Fibroblast of mammary gland (primary cell): Measurements from ENCODE around the gene MYCT1.

Experiments
- DNase-seq: peaks from one replicate; pipeline ENCODE4 v3.0.0-alpha.2; 2010; ENCODE audit warnings: low read depth
- H3K4me3 ChIP-seq: 2 replicates; pipeline ENCODE4 v1.5.1; 2011; ENCODE audit warnings: low read depth, mild to moderate bottlenecking, low read length, moderate library complexity; ENCODE audit not compliant: control insufficient read depth
- TF ChIP-seq, protein P1 (sequence below): conservative IDR thresholded peaks from 2 replicates; pipeline ENCODE4 v1.5.1; 2011; ENCODE audit warnings: low read depth, low read length, inconsistent platforms; ENCODE audit not compliant: control insufficient read depth, insufficient read depth

The MYCT1 gene

DNA sequence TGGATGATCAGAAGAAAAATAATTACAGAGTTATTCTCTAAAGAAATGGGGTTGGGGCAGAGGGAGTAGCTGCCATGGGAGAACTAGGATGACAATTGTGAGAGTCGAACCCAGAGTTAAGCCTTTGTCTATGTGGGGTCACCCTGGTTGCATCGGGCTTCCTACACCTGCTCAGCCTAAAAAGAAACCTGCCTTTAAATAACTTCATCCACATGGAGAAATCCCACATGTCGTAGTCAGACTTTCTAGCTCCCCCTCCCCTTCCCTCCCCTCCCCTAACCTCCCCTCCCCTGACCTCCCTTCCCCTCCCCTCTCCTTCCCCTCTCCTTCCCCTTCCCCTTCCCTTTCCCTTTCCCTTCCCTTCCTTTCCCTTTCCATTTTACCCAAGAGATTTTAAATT is 67.6 kb downstream of the MYCT1 start:
- no peak overlapping the region for H3K4me3 ChIP-seq
- no peak for DNase-seq
- TF ChIP-seq, protein P1, sequence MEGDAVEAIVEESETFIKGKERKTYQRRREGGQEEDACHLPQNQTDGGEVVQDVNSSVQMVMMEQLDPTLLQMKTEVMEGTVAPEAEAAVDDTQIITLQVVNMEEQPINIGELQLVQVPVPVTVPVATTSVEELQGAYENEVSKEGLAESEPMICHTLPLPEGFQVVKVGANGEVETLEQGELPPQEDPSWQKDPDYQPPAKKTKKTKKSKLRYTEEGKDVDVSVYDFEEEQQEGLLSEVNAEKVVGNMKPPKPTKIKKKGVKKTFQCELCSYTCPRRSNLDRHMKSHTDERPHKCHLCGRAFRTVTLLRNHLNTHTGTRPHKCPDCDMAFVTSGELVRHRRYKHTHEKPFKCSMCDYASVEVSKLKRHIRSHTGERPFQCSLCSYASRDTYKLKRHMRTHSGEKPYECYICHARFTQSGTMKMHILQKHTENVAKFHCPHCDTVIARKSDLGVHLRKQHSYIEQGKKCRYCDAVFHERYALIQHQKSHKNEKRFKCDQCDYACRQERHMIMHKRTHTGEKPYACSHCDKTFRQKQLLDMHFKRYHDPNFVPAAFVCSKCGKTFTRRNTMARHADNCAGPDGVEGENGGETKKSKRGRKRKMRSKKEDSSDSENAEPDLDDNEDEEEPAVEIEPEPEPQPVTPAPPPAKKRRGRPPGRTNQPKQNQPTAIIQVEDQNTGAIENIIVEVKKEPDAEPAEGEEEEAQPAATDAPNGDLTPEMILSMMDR = no peak

DNA sequence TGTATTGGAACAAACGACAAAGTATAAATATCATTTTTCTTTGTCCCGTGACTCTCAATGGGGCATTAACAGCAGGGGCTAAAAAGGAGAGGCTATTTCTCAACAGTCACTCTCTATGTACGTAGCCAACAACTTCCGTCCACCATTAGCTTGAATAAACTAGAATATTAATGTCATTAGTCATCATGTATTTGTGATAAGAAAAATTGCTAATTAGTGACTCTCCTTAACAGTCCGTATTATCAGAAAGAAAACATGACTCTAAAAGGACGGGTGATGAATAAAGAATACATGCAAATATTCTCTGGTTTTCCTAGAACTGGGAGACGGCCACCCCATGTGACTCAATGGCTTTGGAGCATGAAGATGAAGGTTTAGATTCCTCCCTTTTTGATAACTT is 71.5 kb downstream of the MYCT1 start:
- no peak overlapping the region for H3K4me3 ChIP-seq
- DNase-seq = no peak
- TF ChIP-seq, protein P1 = no peak

DNA sequence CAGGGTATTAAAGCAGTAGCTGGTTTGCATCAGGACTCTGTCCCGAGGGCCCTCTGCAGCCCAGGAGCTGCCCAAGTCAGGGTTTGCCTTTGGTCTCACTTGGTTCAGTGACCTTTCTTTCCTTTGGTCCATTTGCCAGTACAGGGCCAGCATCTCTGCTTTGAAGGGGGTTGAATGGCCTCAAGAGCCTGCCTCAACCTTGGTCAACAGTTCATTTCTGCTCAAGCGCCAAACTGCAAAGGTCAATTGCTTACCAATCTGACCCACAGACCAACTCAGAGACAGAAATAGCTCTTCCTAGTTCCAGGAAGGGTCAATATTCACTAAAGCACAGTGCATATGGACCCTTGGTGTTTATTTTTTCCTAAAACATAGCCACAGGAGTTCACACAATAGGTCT is 72.3 kb downstream of the MYCT1 start:
- TF ChIP-seq, protein P1 = no peak
- no peak for DNase-seq
- no peak overlapping the region for H3K4me3 ChIP-seq

DNA sequence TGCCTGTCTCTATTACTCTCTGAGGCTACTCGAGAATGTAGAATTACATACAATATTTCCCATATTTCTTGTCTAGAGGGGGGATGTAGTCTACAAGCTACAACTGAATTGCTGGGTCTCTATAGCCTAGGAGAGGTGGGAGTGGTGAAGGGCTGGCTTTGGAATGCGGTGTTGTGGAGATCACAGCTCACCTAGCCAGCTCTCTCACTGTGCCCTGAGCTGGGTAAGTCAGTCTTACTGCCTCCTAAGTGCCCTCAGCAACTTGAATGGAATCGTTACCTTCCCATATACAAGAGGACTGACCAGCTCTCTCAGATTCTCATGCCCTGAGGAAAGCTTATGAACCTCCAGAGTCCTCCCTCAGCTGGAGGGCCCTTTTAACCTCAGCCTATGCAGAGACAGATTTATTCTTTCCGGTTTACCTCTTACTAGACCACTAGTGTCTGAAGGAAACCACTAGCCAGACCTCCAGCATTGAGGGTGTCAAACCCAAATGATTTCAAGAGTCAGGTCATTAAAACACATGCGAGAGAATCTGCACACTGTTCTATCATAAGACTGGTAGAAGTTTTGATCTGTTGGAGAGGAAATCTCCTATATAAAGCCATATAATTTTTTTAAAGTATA is 73.5 kb downstream of the MYCT1 start:
- TF ChIP-seq, protein P1 = no peak
- H3K4me3 ChIP-seq = no peak overlapping the region
- DNase-seq = no peak
